ENCODE results near the gene WIPF1. TPM values are rescaled to one million over a fixed set of nuclear protein-coding genes. Genes with fewer than 3 reads are reported as not detected.

WIPF1 gene
- total and polyA plus RNA-seq, 2 experiments from 2014 or later: 20.1 to 32.7 TPM

GRCh38 chr2:174527101-174527721 is 70.4 kb downstream of the WIPF1 start:
- H4K20me1 ChIP-seq (ENCODE audit: insufficient read depth, poor library complexity, severe bottlenecking): no peaks in the 10 kb centered on the region
- H3K27ac ChIP-seq: no peak overlapping the region
- H3K4me3 ChIP-seq: no peak overlapping the region
- H3K9me2 ChIP-seq (replicated peaks; ENCODE audit: insufficient read depth): no peaks in the 10 kb centered on the region
- no peaks in the 10 kb centered on the region for H3K4me1 ChIP-seq (ENCODE audit: insufficient read depth)
- 87% methylated on average over 3 of the region's 3 CpGs for WGBS (ENCODE audit: low lambda C conversion rate, missing lambda C conversion rate)
- H3K36me3 ChIP-seq (replicated peaks; ENCODE audit: insufficient read depth, low read depth): no peaks in the 10 kb centered on the region
- no peaks in the 10 kb centered on the region for H3K79me2 ChIP-seq
- TF ChIP-seq EZH2 (IDR thresholded peaks at IDR 0.05; ENCODE audit: borderline replicate concordance): no peak
- no peak for TF ChIP-seq EZH2phosphoT487 (IDR thresholded peaks at IDR 0.05; ENCODE audit: low read depth, severe bottlenecking, unreplicated experiment)
- no peak for TF ChIP-seq CTCF (IDR thresholded peaks at IDR 0.05; ENCODE audit: poor library complexity)
- H3K9me3 ChIP-seq (ENCODE audit: low read depth): no peaks in the 10 kb centered on the region
- no peak overlapping the region for H2AFZ ChIP-seq
- DNase-seq (ENCODE audit: low spot score): no peak
- no peak overlapping the region for H3K4me2 ChIP-seq
- no peaks in the 10 kb centered on the region for H3K27me3 ChIP-seq

GRCh38 chr2:174524527-174524926 is 73.1 kb downstream of the WIPF1 start:
- Histone ChIP-seq H3K4me3 (no peak overlapping the region), H3K27me3 (no peaks in the 10 kb centered on the region), H4K20me1 (ENCODE audit: insufficient read depth, poor library complexity, severe bottlenecking) (no peaks in the 10 kb centered on the region), H3K9me3 (ENCODE audit: low read depth) (no peaks in the 10 kb centered on the region), H3K9me2 (replicated peaks; ENCODE audit: insufficient read depth) (no peaks in the 10 kb centered on the region), H3K79me2 (no peaks in the 10 kb centered on the region), H3K4me1 (ENCODE audit: insufficient read depth) (no peaks in the 10 kb centered on the region), H2AFZ (no peak overlapping the region), H3K36me3 (replicated peaks; ENCODE audit: insufficient read depth, low read depth) (no peaks in the 10 kb centered on the region), H3K27ac (no peak overlapping the region), H3K4me2 (no peak overlapping the region)
- TF ChIP-seq CTCF (IDR thresholded peaks at IDR 0.05; ENCODE audit: poor library complexity): no peak
- TF ChIP-seq EZH2phosphoT487 (IDR thresholded peaks at IDR 0.05; ENCODE audit: low read depth, severe bottlenecking, unreplicated experiment): no peak
- no peak for TF ChIP-seq EZH2 (IDR thresholded peaks at IDR 0.05; ENCODE audit: borderline replicate concordance)
- WGBS (ENCODE audit: low lambda C conversion rate, missing lambda C conversion rate): 97% methylated on average over 2 of the region's 2 CpGs
- DNase-seq (ENCODE audit: low spot score): no peak

GRCh38 chr2:174522553-174522952 is 75.1 kb downstream of the WIPF1 start:
- Histone ChIP-seq H3K27me3 (no peaks in the 10 kb centered on the region), H3K36me3 (replicated peaks; ENCODE audit: insufficient read depth, low read depth) (no peaks in the 10 kb centered on the region), H3K4me2 (no peak overlapping the region), H3K4me3 (no peak overlapping the region), H4K20me1 (ENCODE audit: insufficient read depth, poor library complexity, severe bottlenecking) (no peaks in the 10 kb centered on the region), H3K9me3 (ENCODE audit: low read depth) (no peaks in the 10 kb centered on the region), H3K79me2 (no peaks in the 10 kb centered on the region), H3K4me1 (ENCODE audit: insufficient read depth) (no peaks in the 10 kb centered on the region), H3K27ac (no peak overlapping the region), H2AFZ (no peak overlapping the region), H3K9me2 (replicated peaks; ENCODE audit: insufficient read depth) (no peaks in the 10 kb centered on the region)
- TF ChIP-seq EZH2 (IDR thresholded peaks at IDR 0.05; ENCODE audit: borderline replicate concordance) (no peak), CTCF (IDR thresholded peaks at IDR 0.05; ENCODE audit: poor library complexity) (peak; percentile 45)
- 59% methylated on average over 3 of the region's 3 CpGs for WGBS (ENCODE audit: low lambda C conversion rate, missing lambda C conversion rate)
- DNase-seq (ENCODE audit: low spot score): no peak

Data from hepatocyte (in vitro differentiated cells).